ENCODE measurements around the gene ESR2.
"Not testable (repeated sequence)": the region's sequence is repeated elsewhere in the genome, so short reads cannot be mapped to it uniquely, and the experiment has no call there.

ESR2 gene

DNA sequence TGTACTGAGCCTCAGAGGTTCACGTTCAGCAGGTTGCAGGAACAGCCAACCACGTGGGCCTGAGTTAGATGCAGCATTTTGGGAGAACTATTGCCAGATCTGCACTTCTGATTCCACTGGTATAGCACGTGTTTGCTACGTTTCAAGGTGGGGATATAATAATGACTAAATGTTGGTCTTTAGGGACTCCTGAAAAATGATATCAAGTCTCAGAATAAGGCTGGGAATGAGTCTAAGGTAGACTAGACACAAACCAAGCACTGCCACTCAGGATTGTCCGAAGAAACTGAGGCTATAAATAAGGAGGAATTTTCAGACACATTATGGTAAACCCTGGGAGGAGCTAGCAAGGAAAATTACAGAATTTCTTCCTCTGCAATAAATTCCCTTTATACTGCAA is 98.1 kb downstream of the ESR2 start:
- DNase-seq = no peak

DNA sequence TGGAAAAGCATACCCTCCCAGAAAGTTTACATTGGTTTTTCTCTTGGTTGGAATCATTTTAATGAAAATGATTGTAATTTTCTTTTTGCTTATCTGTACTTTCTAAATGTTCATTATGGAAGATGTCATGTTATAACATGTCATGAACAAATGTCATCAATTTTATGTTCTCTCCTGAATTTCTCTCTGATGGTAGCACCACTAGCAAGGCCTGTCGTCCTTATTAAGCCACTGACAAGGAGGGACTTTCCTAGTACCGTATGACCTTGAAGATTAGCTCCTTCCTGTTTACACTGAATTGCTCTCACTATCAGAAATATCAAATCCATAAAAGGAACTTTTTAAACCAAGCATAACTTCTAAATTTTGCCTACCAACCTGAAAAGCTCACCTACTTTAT is 99.0 kb downstream of the ESR2 start:
- DNase-seq = no peak

DNA sequence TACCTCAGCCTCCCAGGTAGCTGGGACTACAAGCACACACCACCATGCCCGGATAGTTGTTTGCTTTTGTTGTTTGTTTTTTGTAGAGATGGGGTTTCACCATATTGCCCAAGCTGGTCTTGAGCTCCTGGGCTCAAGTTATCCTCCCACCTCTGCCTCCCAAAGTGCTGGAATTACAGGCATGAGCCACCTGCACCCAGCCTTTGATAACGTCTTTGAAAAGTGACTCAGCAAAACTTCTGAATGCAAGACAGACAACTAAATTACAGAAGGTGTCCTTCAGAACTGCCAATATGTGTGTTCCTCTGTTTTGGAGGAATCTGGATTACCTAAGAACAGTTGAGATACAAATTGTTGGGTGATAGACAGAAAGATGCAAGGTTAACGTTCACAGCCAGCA is 99.8 kb downstream of the ESR2 start:
- no peak for DNase-seq

DNA sequence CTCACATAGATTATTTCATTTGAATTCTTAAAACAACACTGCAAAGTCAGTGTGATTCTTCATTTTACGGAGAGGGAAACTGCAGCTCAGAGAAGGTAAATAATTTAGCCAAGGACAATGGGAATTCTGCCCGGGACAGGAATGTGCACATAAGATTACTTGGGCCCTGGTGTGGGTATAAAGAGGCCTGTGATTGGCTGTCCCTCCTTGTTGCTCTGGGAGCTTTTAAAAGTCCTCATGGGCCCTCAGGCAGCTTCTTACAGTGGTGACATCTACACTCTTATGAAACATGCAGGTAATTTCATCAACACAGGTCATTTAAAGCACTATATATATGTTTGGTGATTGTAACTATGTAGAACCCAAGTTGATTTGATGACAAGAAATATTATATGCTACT is 100.3 kb downstream of the ESR2 start:
- DNase-seq = no peak

DNA sequence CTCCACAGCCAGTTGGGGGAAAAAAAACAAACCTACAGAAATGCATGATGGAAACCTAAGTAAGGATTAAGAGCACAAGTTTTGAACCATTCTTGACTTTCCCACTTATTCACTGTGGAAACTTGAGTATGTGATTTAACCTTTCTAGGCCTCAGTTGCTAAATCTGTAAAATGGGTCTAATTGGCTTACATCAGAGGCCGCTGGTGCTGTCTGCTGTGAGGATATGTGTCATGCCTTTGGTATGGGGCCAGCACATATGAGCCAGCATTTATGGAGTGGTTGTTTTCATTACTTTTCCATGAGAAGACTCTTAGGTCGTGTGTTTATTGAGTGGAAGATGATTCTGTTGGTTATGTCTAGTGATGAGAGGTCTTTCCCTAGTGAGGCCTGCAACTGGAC is 102.4 kb downstream of the ESR2 start:
- no peak for DNase-seq

- no peak for DNase-seq
Observed at GRCh38 chr14:64190974-64191502, 103.1 kb downstream of the ESR2 start.

- no peak for DNase-seq
Observed at GRCh38 chr14:64187331-64187730, 106.8 kb downstream of the ESR2 start.

DNA sequence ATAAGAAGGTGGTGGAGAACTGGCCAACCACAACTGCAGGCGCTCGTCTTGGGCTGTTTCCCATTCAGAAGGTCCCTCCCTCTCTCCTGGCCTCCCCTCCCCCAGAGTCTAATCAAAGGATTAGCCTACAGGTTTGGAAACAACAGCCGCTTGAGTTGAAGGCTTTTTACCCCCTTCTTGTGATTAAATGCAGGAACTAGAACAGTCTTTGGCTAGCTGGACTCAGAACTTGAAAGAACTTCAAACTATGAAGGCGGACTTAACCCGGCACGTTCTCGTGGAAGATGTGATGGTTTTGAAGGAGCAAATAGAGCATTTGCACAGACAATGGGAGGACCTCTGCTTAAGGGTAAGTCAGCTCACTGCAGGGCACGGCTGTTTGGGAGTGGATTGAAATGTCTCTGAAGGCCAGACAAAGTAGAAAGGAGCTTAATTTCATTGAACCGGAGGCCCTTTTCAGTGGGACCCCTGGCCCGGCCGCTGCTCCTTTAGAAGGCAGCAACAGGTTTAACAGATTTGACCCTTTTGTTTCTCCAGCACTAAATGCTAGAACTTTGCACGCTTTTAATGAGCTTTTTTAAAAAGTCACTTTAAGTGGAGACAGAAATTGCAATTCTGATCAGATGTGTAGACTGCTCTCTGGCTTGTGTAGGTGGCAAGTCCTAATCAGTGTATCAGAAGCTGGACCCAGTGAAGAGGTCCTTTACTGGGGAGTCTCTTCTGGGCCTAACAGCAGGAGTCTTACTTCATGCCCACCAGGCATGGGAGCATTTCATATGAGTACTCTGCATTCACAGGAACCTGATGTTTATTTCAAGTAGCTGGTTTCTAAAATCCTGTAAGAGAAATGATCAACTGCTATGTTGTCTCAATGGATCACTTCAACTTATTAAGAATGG is 107.7 kb downstream of the ESR2 start:
- no peak for DNase-seq

DNA sequence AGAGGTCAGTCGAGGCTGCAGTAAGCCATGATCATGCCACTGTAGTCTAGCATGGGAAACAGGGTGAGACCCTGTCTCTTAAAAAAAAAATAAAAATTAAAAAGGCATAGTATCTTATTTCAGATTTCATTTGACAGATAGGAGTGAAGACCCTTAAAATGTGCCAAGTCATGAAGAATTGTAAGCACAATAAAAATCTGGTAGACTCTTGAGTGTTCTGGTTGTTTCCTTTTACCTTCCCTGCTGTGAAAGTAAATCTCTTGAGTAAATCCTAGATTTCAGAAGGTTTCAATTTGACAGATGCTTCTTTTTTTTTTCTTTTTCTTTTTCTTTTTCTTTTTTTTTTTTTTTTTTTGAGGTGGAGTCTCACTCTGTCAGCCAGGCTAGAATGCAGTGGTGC is 109.0 kb downstream of the ESR2 start:
- DNase-seq = no peak

- no peak for DNase-seq
Observed at GRCh38 chr14:64184103-64184729, 110.0 kb downstream of the ESR2 start.

DNA sequence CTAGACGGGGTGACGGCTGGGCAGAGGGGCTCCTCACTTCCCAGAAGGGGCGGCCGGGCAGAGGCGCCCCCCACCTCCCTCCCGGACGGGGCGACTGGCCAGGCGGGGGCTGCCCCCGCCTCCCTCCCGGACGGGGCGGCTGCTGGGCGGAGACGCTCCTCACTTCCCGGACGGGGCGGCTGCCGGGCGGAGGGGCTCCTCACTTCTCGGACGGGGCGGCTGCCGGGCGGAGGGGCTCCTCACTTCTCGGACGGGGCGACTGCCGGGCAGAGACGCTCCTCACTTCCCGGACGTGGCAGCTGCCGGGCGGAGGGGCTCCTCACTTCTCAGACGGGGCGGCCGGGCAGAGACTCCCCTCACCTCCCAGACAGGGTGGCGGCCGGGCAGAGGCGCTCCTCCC is 111.3 kb downstream of the ESR2 start:
- not testable (repeated sequence) for DNase-seq

- DNase-seq = no peak
Observed at GRCh38 chr14:64178814-64179213, 115.4 kb downstream of the ESR2 start.

DNA sequence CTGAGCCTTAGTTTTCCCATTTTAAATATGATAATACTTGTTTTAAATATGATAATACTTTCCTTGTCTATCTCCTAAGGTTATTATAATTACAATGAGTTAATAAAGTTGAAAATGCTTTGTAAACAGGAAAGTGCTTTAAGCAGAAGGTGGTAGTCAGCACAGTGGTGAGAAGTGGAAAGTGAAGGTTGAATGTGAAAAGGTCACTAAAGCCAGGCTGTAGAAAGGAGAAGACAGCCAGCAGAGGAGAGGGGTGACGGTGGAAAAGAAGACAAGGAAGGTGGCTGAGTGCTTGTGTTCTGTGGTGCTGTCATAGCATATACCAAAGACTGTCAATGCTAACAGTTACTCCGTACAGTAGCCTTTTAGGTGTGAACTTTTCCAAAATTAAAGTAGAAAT is 117.8 kb downstream of the ESR2 start:
- DNase-seq = no peak

DNA sequence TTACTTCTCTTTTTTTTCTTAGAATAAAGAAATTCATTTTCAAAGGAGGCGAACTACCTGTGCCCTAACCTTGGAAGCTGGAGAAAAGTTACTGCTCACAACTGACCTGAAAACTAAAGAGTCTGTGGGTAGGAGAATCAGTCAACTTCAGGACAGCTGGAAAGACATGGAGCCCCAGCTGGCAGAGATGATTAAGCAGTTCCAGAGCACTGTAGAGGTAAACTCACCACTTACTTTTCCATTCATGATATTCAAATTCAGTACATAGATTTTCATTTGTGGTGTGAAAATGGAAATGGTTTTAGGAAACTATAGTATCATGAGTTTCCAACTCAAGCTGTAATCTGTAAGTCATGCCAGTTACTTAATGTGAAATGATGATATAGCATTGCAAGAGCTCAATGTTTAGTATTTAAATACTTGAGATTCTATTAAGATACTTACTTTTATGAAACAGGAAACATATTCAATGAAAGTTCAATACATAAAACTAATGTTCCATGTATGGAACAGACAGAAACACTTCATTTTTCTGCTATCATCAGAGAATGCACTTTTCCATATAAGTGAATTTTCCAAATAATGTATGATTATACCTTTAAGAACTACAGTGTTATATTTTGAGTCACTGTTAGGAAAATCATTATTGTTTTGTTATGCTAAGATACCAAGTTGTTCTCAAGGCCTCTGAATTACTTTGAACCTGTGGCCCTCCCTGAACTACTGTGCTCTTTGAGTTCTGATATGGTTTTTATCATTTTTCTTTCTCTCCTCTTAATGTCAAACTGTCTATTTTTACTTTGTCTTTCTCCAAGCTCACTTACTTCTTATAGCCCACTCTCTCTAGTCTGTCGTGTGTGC is 119.0 kb downstream of the ESR2 start:
- DNase-seq = no peak

DNA sequence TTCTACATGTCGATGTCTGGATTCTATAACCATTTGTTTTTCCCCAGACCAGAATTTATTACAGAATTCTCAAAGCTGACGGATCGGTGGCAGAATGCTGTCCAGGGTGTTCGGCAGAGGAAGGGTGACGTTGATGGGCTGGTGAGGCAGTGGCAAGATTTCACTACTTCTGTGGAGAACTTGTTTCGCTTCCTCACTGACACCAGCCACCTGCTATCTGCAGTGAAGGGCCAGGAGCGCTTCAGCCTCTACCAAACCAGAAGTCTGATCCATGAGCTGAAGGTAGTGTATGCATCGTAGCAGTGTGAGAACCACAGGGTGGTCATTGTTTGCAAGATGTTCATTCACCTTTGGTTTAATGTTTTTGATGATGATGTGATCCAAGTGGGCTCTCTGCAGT is 124.0 kb downstream of the ESR2 start:
- no peak for DNase-seq

DNA sequence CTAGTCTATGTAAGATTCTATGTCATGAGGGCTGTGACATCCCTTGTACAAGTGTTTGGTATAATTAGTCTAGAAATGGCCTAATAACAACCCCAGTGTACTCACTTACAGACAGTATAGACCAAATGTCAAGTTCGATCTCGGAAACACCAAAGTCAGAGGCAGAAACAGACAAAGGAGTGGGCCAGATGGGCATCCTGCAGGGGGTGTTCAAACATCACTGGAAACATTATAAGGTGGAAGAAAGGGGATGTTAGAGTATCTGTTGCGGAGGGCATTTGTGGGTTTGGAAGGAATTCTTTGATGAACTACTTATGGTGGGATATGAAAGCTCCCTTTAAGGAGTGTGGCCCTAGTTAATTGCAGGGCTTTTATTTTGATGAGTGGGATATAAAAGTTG is 134.6 kb downstream of the ESR2 start:
- no peak for DNase-seq

DNA sequence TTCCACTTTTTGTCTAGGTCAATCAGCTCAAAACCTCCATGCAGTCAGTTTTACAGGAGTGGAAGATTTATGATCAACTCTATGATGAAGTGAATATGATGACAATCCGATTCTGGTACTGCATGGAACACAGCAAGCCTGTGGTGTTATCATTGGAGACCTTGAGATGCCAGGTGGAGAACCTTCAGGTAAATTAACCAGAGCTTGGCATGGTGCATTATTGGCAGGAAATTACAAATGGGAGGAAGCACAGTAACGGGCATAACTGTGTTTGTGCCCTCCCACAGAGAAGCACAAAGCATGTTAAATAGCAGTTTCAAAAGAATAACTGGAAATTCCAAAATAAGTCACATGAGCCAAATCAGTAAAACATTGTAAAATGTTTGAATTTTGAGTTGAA is 135.6 kb downstream of the ESR2 start:
- no peak for DNase-seq

GRCh38 chr14:64149921-64150320 is 144.2 kb downstream of the ESR2 start:
- no peak for DNase-seq

DNA sequence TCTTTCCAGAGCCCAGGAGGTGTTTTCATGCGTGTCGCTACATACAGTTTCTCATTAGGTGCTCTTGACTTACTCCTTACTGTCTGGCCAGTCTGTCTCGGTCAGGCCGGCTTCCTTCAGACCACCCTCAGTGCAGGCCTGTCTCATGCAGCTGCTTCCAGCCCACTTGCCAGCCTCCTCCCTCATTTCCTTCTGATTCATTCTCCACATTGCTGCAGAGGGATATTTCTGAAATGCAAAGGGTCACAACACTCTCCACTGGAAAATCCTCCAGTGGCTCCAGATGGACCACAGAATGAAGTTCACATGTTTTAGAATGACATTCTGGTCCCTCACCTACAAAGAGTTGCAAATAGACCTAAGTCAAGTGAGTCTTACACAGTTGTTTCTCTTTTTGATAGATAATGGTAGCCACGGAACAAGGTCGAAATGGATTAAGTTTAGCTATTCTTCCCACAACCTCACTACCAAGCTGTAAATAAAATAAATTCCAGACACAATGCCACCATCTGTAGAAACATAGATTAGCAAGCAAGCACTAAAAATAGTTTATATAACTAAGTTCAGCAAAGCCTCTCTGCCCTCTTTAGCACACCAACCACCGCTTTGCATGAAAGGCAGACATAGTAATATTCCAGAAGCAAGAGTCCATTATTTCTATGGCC is 146.9 kb downstream of the ESR2 start:
- DNase-seq = no peak

- no peak for DNase-seq
Observed at GRCh38 chr14:64137657-64138290, 156.4 kb downstream of the ESR2 start.

- no peak for DNase-seq
Observed at GRCh38 chr14:64126548-64126947, 167.6 kb downstream of the ESR2 start.

- no peak for DNase-seq
Observed at GRCh38 chr14:64125270-64125669, 168.9 kb downstream of the ESR2 start.

Data from stimulated activated CD8-positive, alpha-beta memory T cell treated with anti-CD3 and anti-CD28 coated beads, Interleukin-4, amount 100 ng/mL, for 48 hours (primary cell).